CD4-positive, alpha-beta T cell treated with Interleukin-2 at 100 ng/mL for 4 hours (primary cell): Measurements from ENCODE around the gene CYP17A1.
"Not testable (repeated sequence)": the region's sequence is repeated elsewhere in the genome, so short reads cannot be mapped to it uniquely, and the experiment has no call there.

Experiments used
- DNase-seq: peaks from one replicate; pipeline ENCODE4 v3.0.0-alpha.2; 2020; ENCODE audit warnings: low spot score

CYP17A1 gene

GRCh38 chr10:102838276-102838927, 1.2 kb upstream of the CYP17A1 start:
- DNase-seq: not testable (repeated sequence)

GRCh38 chr10:102835007-102835482, 2.2 kb downstream of the CYP17A1 start:
- DNase-seq: peak; percentile 77

- no peak for DNase-seq
Observed at GRCh38 chr10:102834143-102834542, 3.1 kb downstream of the CYP17A1 start.

- DNase-seq: no peak
Observed at GRCh38 chr10:102832987-102833386, 4.2 kb downstream of the CYP17A1 start.

GRCh38 chr10:102832248-102832647, 5.0 kb downstream of the CYP17A1 start:
- no peak for DNase-seq

GRCh38 chr10:102831322-102832071, 5.7 kb downstream of the CYP17A1 start:
- no peak for DNase-seq

GRCh38 chr10:102827597-102827975, 9.6 kb downstream of the CYP17A1 start:
- DNase-seq: no peak

- no peak for DNase-seq
Observed at GRCh38 chr10:102826148-102826796, 10.9 kb downstream of the CYP17A1 start.

- no peak for DNase-seq
Observed at GRCh38 chr10:102824664-102825063, 12.5 kb downstream of the CYP17A1 start.

- DNase-seq: no peak
Observed at GRCh38 chr10:102822222-102822621, 15.0 kb downstream of the CYP17A1 start.

GRCh38 chr10:102820008-102820407, 17.2 kb downstream of the CYP17A1 start:
- DNase-seq: not testable (repeated sequence)

- no peak for DNase-seq
Observed at GRCh38 chr10:102819054-102819453, 18.2 kb downstream of the CYP17A1 start.

- no peak for DNase-seq
Observed at GRCh38 chr10:102817175-102817574, 20.0 kb downstream of the CYP17A1 start.

GRCh38 chr10:102815790-102816549, 21.2 kb downstream of the CYP17A1 start:
- DNase-seq: no peak

- no peak for DNase-seq
Observed at GRCh38 chr10:102814873-102815661, 22.1 kb downstream of the CYP17A1 start.

- no peak for DNase-seq
Observed at GRCh38 chr10:102814453-102814871, 22.8 kb downstream of the CYP17A1 start.

GRCh38 chr10:102813734-102814452, 23.3 kb downstream of the CYP17A1 start:
- DNase-seq: no peak

- no peak for DNase-seq
Observed at GRCh38 chr10:102813017-102813541, 24.1 kb downstream of the CYP17A1 start.

GRCh38 chr10:102812231-102812876, 24.9 kb downstream of the CYP17A1 start:
- DNase-seq: no peak

GRCh38 chr10:102811346-102811745, 25.9 kb downstream of the CYP17A1 start:
- no peak for DNase-seq
